ENCODE data around the gene CRLF3.

DNA sequence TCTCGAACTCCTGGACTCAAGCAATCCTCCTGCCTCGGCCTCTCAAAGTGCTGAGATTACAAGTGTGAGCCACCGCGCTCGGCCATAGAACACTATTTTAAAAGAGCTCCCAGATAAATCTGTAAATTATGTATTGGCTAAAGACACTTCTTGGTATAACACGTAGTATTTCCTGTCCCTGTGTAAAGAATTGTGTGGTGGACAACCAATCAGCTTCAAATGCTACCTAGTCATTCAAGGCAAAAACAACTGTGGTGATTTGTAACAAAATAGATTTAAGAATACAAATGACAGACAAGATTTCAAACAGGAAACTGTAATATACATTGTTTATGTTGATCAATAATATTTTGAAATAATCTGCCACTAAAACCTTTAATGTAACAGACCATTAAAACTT, 14.6 kb downstream of the CRLF3 start:
- TF ChIP-seq POLR2A (IDR thresholded peaks at IDR 0.05; ENCODE audit: low read depth, low read length) (no peak), TCF7 (IDR thresholded peaks at IDR 0.05; ENCODE audit: borderline replicate concordance) (no peak)

Measured in GM12878 (cell line).